Stomach (tissue), 9 donors: ENCODE data around the gene IRF2. TPM values are rescaled to one million over a fixed set of nuclear protein-coding genes. Genes with fewer than 3 reads are reported as not detected.

ENCODE experiments used
- DNase-seq, 2 donors: peaks; one replicate each; pipeline versions ENCODE4 v3.0.0 to v3.0.0-alpha.2; 2013 to 2019
- H3K27ac ChIP-seq, 5 donors: fragments of 200-600 bp in 4 of 5; sonication (generic) in 4 of 5; one replicate each; pipeline ENCODE4 v1.5.1; 2013 to 2019; ENCODE audit warnings: mild to moderate bottlenecking in 1 of 5, moderate library complexity in 1 of 5
- H3K27me3 ChIP-seq, 3 donors: fragments of 200-600 bp; sonication (generic); one replicate each; pipeline ENCODE4 v1.5.1; 2017 to 2019; ENCODE audit warnings: mixed run types in 1 of 3
- H3K36me3 ChIP-seq, 4 donors: fragments of 200-600 bp; sonication (generic); 1 replicate in 3 of 4; 2 replicates in 1 of 4; pipeline ENCODE4 v1.5.1; 2016 to 2019
- H3K4me1 ChIP-seq, 4 donors: fragments of 200-600 bp; sonication (generic); one replicate each; pipeline ENCODE4 v1.5.1; 2016 to 2019
- H3K4me3 ChIP-seq, 4 donors: fragments of 200-600 bp; sonication (generic) in 3 of 4; one replicate each; pipeline ENCODE4 v1.5.1; 2016 to 2019; ENCODE audit warnings: mild to moderate bottlenecking in 1 of 4
- H3K9me3 ChIP-seq, 4 donors: fragments of 200-600 bp; sonication (generic); one replicate each; pipeline ENCODE4 v1.5.1; 2016 to 2019
- CTCF ChIP-seq, 7 experiments: fragments of 450-650 bp in 4 of 7; fragments of 200-600 bp in 3 of 7; sonication (generic) in 3 of 7; IDR thresholded peaks; one replicate each; pipeline ENCODE4 v1.5.1; 2016 to 2019; ENCODE audit warnings: antibody characterized with exemption in 7 of 7, control low read depth in 2 of 7, mild to moderate bottlenecking in 1 of 7
- EP300 ChIP-seq: sonication (generic); formaldehyde crosslinking; IDR thresholded peaks from one replicate; pipeline ENCODE4 v1.6.1; 2017; ENCODE audit warnings: antibody characterized with exemption
- POLR2A ChIP-seq, 4 donors: fragments of 450-650 bp; IDR thresholded peaks; one replicate each; pipeline ENCODE4 v1.6.1; 2016; ENCODE audit warnings: antibody characterized with exemption in 4 of 4, control low read depth in 2 of 4, mild to moderate bottlenecking in 1 of 4, moderate library complexity in 1 of 4
- POLR2AphosphoS5 ChIP-seq, 3 donors: sonication (generic); formaldehyde crosslinking; IDR thresholded peaks; one replicate each; pipeline ENCODE4 v1.6.1; 2016; ENCODE audit warnings: antibody characterized with exemption in 3 of 3
- WGBS, 5 donors: extraction: QIAGEN DNeasy Blood & Tissue Kit in 3 of 5; methylation state at CpG; one replicate each; pipeline versions ENCODE4 v1.1.5 to v1.1.7; 2013 to 2018; 5-methylcytosine and 5-hydroxymethylcytosine counted together
- intact Hi-C: fragments of 100-400 bp; cut with DNase I; formaldehyde crosslinking; loops from one replicate; pipeline ENCODE4 v1.15.1; 2023; ENCODE audit warnings: low total_unique reads
- polyA plus RNA-seq, 3 donors: library from polyadenylated mRNA; stranded (reverse); fragments of 200-250 nt; gene quantifications; one replicate each; pipeline ENCODE4 v1.2.3, GENCODE V29; 2013
- total RNA-seq, 5 donors: library from RNA; depleted of rRNA; stranded (reverse); fragments of >200 nt; gene quantifications; one replicate each; pipeline versions ENCODE4 v1.1.0 to v1.2.3, GENCODE V29; 2014 to 2016
- donor health status: healthy with polysubstance abuse.
- donor health status: Bipolar disorder and iron deficiency.
- donor health status: healthy.

The IRF2 gene
- total and polyA plus RNA-seq, 8 donors: 5.5 to 253 (median 29.0) TPM

- Histone ChIP-seq H3K36me3 (peaks cover 36 to 83% (median 77%) of the 10 kb centered on the region in 4 donors), H3K4me1 (peaks cover 29 to 67% (median 37%) of the 10 kb centered on the region in 4 donors), H3K27ac (peak overlapping the region; percentile 58 to 82 (median 78)), H3K27me3 (no peaks in the 10 kb centered on the region), H3K4me3 (no peak overlapping the region), H3K9me3 (no peaks in the 10 kb centered on the region)
- DNase-seq: peak; percentile 59 to 73
- 20 to 39% (median 24%) methylated on average over 6 of the region's 6 CpGs for WGBS, 5 donors
- intact Hi-C loops: no loop called here
- TF ChIP-seq EP300: no peak
- peak in 1 of 3 donors; percentile 36 for TF ChIP-seq POLR2AphosphoS5 (IDR thresholded peaks at IDR 0.05)
Observed at GRCh38 chr4:184406958-184407391, 67.4 kb downstream of the IRF2 start.

GRCh38 chr4:184404047-184404446 lies 70.3 kb downstream of the IRF2 start:
- no peak overlapping the region for H3K27ac ChIP-seq
- H3K4me3 ChIP-seq: no peak overlapping the region
- no peaks in the 10 kb centered on the region for H3K27me3 ChIP-seq
- no peak for DNase-seq
- intact Hi-C loops: no loop called here
- H3K9me3 ChIP-seq: no peaks in the 10 kb centered on the region
- peaks cover 28 to 68% (median 41%) of the 10 kb centered on the region in 4 donors for H3K4me1 ChIP-seq
- no peak for TF ChIP-seq EP300
- TF ChIP-seq CTCF (IDR thresholded peaks at IDR 0.05): no peak
- no peak for TF ChIP-seq POLR2AphosphoS5 (IDR thresholded peaks at IDR 0.05)
- no peak for TF ChIP-seq POLR2A (IDR thresholded peaks at IDR 0.05)
- peaks cover 44 to 97% (median 86%) of the 10 kb centered on the region in 4 donors for H3K36me3 ChIP-seq

- 55 to 75% (median 59%) methylated on average over 1 of the region's 1 CpG for WGBS, 5 donors
- DNase-seq: no peak
- Histone ChIP-seq H3K4me1 (peaks cover 22 to 61% (median 36%) of the 10 kb centered on the region in 4 donors), H3K27ac (no peak overlapping the region), H3K4me3 (no peak overlapping the region), H3K36me3 (peaks cover 50 to 99% (median 87%) of the 10 kb centered on the region in 4 donors), H3K9me3 (no peaks in the 10 kb centered on the region), H3K27me3 (no peaks in the 10 kb centered on the region)
- TF ChIP-seq CTCF (IDR thresholded peaks at IDR 0.05): no peak
- intact Hi-C loops: no loop called here
Observed at GRCh38 chr4:184403384-184403781, 71.0 kb downstream of the IRF2 start.

- Histone ChIP-seq H3K4me1 (peaks cover 19 to 61% (median 35%) of the 10 kb centered on the region in 4 donors), H3K36me3 (peaks cover 56 to 99% (median 87%) of the 10 kb centered on the region in 4 donors), H3K9me3 (no peaks in the 10 kb centered on the region), H3K27ac (no peak overlapping the region), H3K27me3 (no peaks in the 10 kb centered on the region), H3K4me3 (no peak overlapping the region)
- intact Hi-C loops: no loop called here
- 85 to 89% (median 87%) methylated on average over 14 of the region's 14 CpGs for WGBS, 5 donors
- TF ChIP-seq POLR2AphosphoS5 (IDR thresholded peaks at IDR 0.05): no peak
- TF ChIP-seq EP300: no peak
- no peak for TF ChIP-seq CTCF (IDR thresholded peaks at IDR 0.05)
- no peak for TF ChIP-seq POLR2A (IDR thresholded peaks at IDR 0.05)
- DNase-seq: no peak
Observed at GRCh38 chr4:184402740-184403383, 71.5 kb downstream of the IRF2 start.

GRCh38 chr4:184402239-184402638 lies 72.1 kb downstream of the IRF2 start:
- no peak for DNase-seq

More at GRCh38 chr4:184402239-184402638, 72.1 kb downstream of the IRF2 start:
- H3K4me1 ChIP-seq: peaks cover 18 to 61% (median 34%) of the 10 kb centered on the region in 4 donors
- TF ChIP-seq CTCF (IDR thresholded peaks at IDR 0.05): no peak
- TF ChIP-seq EP300: no peak
- TF ChIP-seq POLR2AphosphoS5 (IDR thresholded peaks at IDR 0.05): no peak
- no peak for TF ChIP-seq POLR2A (IDR thresholded peaks at IDR 0.05)
- no peak overlapping the region for H3K27ac ChIP-seq
- H3K36me3 ChIP-seq: peaks cover 54 to 99% (median 87%) of the 10 kb centered on the region in 4 donors
- no peak overlapping the region for H3K4me3 ChIP-seq
- intact Hi-C loops: no loop called here
- H3K27me3 ChIP-seq: no peaks in the 10 kb centered on the region
- 83 to 95% (median 91%) methylated on average over 12 of the region's 12 CpGs for WGBS, 5 donors
- H3K9me3 ChIP-seq: no peaks in the 10 kb centered on the region
